Neural progenitor cell (in vitro differentiated cells): ENCODE data around the gene DOK5. TPM values are rescaled to one million over a fixed set of nuclear protein-coding genes. Genes with fewer than 3 reads are reported as not detected.

ENCODE experiments used
- DNase-seq: peaks from one replicate; pipeline ENCODE4 v3.0.0-alpha.2; 2016; ENCODE audit warnings: low spot score
- H2AFZ ChIP-seq: fragments of 200-600 bp; sonication (generic); replicated peaks from 2 replicates; pipeline ENCODE4 v1.6.1; 2016; ENCODE audit warnings: antibody characterized with exemption
- H3F3A ChIP-seq: fragments of 200-600 bp; sonication (generic); 2 replicates; pipeline ENCODE4 v1.6.1; 2016; ENCODE audit warnings: antibody characterized with exemption, low read depth
- H3K27ac ChIP-seq: fragments of 200-600 bp; sonication (generic); 2 replicates; pipeline ENCODE4 v1.5.1; 2016; ENCODE audit warnings: mild to moderate bottlenecking
- H3K27me3 ChIP-seq: fragments of 200-600 bp; sonication (generic); 2 replicates; pipeline ENCODE4 v1.6.1; 2016; ENCODE audit warnings: mild to moderate bottlenecking, moderate library complexity
- H3K36me3 ChIP-seq: fragments of 200-600 bp; sonication (generic); 2 replicates; pipeline ENCODE4 v1.5.1; 2016
- H3K4me1 ChIP-seq: fragments of 200-600 bp; sonication (generic); 2 replicates; pipeline ENCODE4 v1.6.1; 2016; ENCODE audit warnings: mixed run types
- H3K4me2 ChIP-seq: fragments of 200-600 bp; sonication (generic); 2 replicates; pipeline ENCODE4 v1.6.1; 2016
- H3K4me3 ChIP-seq: fragments of 200-600 bp; sonication (generic); 2 replicates; pipeline ENCODE4 v1.5.1; 2016
- H3K79me2 ChIP-seq: fragments of 200-600 bp; sonication (generic); 2 replicates; pipeline ENCODE4 v1.6.1; 2016; ENCODE audit warnings: low read depth
- H3K9ac ChIP-seq: fragments of 200-600 bp; sonication (generic); 2 replicates; pipeline ENCODE4 v1.6.1; 2016
- H3K9me3 ChIP-seq: fragments of 200-600 bp; sonication (generic); 2 replicates; pipeline ENCODE4 v1.5.1; 2016; ENCODE audit warnings: low read depth
- H4K20me1 ChIP-seq: fragments of 200-600 bp; sonication (generic); 2 replicates; pipeline ENCODE4 v1.6.1; 2016; ENCODE audit warnings: low read depth
- H3K27ac Mint-ChIP-seq: 3 replicates; pipeline ENCODE4 v1.8.0; 2021; ENCODE audit warnings: mixed read lengths
- H3K27me3 Mint-ChIP-seq: 2 replicates; pipeline ENCODE4 v1.8.0; 2022; ENCODE audit warnings: low read depth, mild to moderate bottlenecking, inconsistent platforms, moderate library complexity, mixed read lengths; ENCODE audit not compliant: insufficient read depth
- H3K36me3 Mint-ChIP-seq: 3 replicates; pipeline ENCODE4 v1.8.0; 2021; ENCODE audit warnings: mixed read lengths
- H3K4me1 Mint-ChIP-seq: 3 replicates; pipeline ENCODE4 v1.8.0; 2021; ENCODE audit warnings: mixed read lengths
- H3K4me3 Mint-ChIP-seq: 3 replicates; pipeline ENCODE4 v1.8.0; 2021; ENCODE audit warnings: mild to moderate bottlenecking, moderate library complexity, mixed read lengths
- H3K9me3 Mint-ChIP-seq: 3 replicates; pipeline ENCODE4 v1.8.0; 2020; ENCODE audit warnings: mixed read lengths
- CTCF ChIP-seq: fragments of 200-600 bp; sonication (generic); IDR thresholded peaks from 2 replicates; pipeline ENCODE4 v1.5.1; 2017; ENCODE audit warnings: antibody characterized with exemption, mild to moderate bottlenecking
- EZH2 ChIP-seq: fragments of 200-600 bp; sonication (generic); IDR thresholded peaks from 2 replicates; pipeline ENCODE4 v1.6.1; 2017; ENCODE audit warnings: antibody characterized with exemption, mild to moderate bottlenecking, moderate library complexity
- EZH2phosphoT487 ChIP-seq: fragments of 200-600 bp; sonication (generic); IDR thresholded peaks from 2 replicates; pipeline ENCODE4 v1.6.1; 2017; ENCODE audit warnings: antibody characterized with exemption
- total RNA-seq: library from RNA; depleted of rRNA; stranded (reverse); fragments of >200 nt; gene quantifications from 2 replicates; pipeline ENCODE4 v1.2.3, GENCODE V29; 2015; ENCODE audit warnings: low replicate concordance

Gene DOK5
- total RNA-seq, 1 donor from 2014 or later: 3.1 TPM

GRCh38 chr20:54548849-54549248, 73.5 kb downstream of the DOK5 start:
- Histone ChIP-seq H3K4me2 (no peak overlapping the region), H2AFZ (no peak overlapping the region), H3K9me3 (no peaks in the 10 kb centered on the region), H3K4me1 (no peaks in the 10 kb centered on the region), H4K20me1 (no peaks in the 10 kb centered on the region), H3F3A (no peaks in the 10 kb centered on the region), H3K79me2 (no peaks in the 10 kb centered on the region), H3K27ac (no peak overlapping the region), H3K4me3 (no peak overlapping the region), H3K9ac (no peak overlapping the region), H3K36me3 (no peaks in the 10 kb centered on the region), H3K27me3 (no peaks in the 10 kb centered on the region)
- Mint-ChIP-seq H3K36me3 (peaks cover 16% of the 10 kb centered on the region), H3K4me3 (no peak overlapping the region), H3K9me3 (peaks cover 10% of the 10 kb centered on the region), H3K27me3 (no peaks in the 10 kb centered on the region), H3K4me1 (peaks cover 14% of the 10 kb centered on the region), H3K27ac (no peak overlapping the region)
- no peak for TF ChIP-seq EZH2
- no peak for DNase-seq

- Histone ChIP-seq H3K9ac (no peak overlapping the region), H3K79me2 (no peaks in the 10 kb centered on the region), H3K36me3 (no peaks in the 10 kb centered on the region), H3K4me1 (no peaks in the 10 kb centered on the region), H3K4me2 (no peak overlapping the region), H2AFZ (no peak overlapping the region), H3K27ac (no peak overlapping the region), H4K20me1 (no peaks in the 10 kb centered on the region), H3F3A (no peaks in the 10 kb centered on the region), H3K4me3 (no peak overlapping the region), H3K27me3 (no peaks in the 10 kb centered on the region), H3K9me3 (no peaks in the 10 kb centered on the region)
- Mint-ChIP-seq H3K9me3 (peaks cover 4% of the 10 kb centered on the region), H3K4me3 (no peak overlapping the region), H3K4me1 (peaks cover 14% of the 10 kb centered on the region), H3K27me3 (no peaks in the 10 kb centered on the region), H3K27ac (no peak overlapping the region), H3K36me3 (peaks cover 15% of the 10 kb centered on the region)
- TF ChIP-seq EZH2 (no peak), EZH2phosphoT487 (no peak), CTCF (no peak)
- no peak for DNase-seq
Measured at GRCh38 chr20:54549658-54550326, 74.4 kb downstream of the DOK5 start.

DNA sequence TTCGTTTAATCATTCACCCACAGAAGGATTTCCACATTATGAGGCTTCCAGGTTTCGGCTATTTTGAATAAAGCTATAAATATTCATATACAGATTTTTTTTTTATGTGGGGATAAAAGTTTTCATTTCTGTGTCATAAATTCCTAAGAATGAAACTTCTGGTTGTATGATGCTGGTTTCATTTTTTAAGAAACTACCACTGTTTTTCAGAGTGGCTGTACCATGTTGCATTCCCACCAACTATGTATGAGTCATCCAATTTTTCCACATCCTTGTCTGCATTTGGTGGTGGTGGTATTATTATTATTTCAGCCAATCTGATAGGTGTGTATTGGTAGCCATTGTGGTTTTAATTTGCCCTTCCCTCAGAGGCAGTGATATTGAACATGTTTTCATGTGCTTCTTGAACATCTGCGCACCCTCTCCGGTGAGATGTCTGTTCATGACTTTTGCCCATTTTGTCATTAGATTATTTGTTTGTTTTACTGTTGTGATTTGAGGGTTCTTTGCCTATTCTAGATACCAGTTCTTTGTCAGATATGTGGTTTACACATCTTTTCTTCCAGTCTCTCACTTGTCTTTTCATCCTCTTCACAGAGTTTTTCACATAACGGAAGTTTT, 75.5 kb downstream of the DOK5 start:
- H3K4me3 ChIP-seq: no peak overlapping the region
- no peak overlapping the region for H2AFZ ChIP-seq
- no peak overlapping the region for H3K4me2 ChIP-seq
- Mint-ChIP-seq H3K9me3 (peaks cover 3% of the 10 kb centered on the region), H3K27ac (no peak overlapping the region), H3K27me3 (no peaks in the 10 kb centered on the region), H3K4me1 (peaks cover 8% of the 10 kb centered on the region), H3K36me3 (peaks cover 21% of the 10 kb centered on the region), H3K4me3 (no peak overlapping the region)
- no peak for DNase-seq
- TF ChIP-seq CTCF (no peak), EZH2phosphoT487 (no peak), EZH2 (no peak)
- H3K9ac ChIP-seq: no peak overlapping the region
- no peak overlapping the region for H3K27ac ChIP-seq
- no peaks in the 10 kb centered on the region for H3K36me3 ChIP-seq
- H3K27me3 ChIP-seq: no peaks in the 10 kb centered on the region
- H4K20me1 ChIP-seq: no peaks in the 10 kb centered on the region
- no peaks in the 10 kb centered on the region for H3K4me1 ChIP-seq
- H3K9me3 ChIP-seq: no peaks in the 10 kb centered on the region
- H3K79me2 ChIP-seq: no peaks in the 10 kb centered on the region
- H3F3A ChIP-seq: no peaks in the 10 kb centered on the region

DNA sequence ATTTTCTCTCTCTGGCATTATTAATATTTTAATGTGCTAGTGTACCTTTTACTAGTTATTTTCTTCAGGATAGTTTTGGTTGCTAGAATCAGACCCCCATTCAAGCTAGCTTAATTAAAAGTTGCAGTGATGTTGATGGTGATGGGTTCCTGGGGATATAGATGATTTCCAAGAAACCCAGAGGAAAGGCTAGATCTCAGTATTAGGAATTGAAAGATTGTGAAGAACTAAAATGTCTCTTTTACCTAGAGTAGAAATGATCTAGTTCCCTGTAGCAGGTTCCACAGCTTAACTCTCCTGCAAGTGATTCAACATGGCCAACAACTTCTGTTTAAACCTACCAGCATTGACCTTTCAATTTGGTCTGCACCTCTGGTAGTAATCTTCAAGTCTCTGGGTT, 78.6 kb downstream of the DOK5 start:
- H3K79me2 ChIP-seq: no peaks in the 10 kb centered on the region
- H3K36me3 ChIP-seq: no peaks in the 10 kb centered on the region
- H3K27me3 ChIP-seq: no peaks in the 10 kb centered on the region
- TF ChIP-seq EZH2phosphoT487: no peak
- TF ChIP-seq CTCF: no peak
- TF ChIP-seq EZH2: no peak
- no peak overlapping the region for H2AFZ ChIP-seq
- peaks cover 38% of the 10 kb centered on the region for H3K36me3 Mint-ChIP-seq
- no peak overlapping the region for H3K4me3 ChIP-seq
- no peak overlapping the region for H3K4me3 Mint-ChIP-seq
- no peak overlapping the region for H3K27ac Mint-ChIP-seq
- no peaks in the 10 kb centered on the region for H3K27me3 Mint-ChIP-seq
- H4K20me1 ChIP-seq: no peaks in the 10 kb centered on the region
- peaks cover 2% of the 10 kb centered on the region for H3K9me3 Mint-ChIP-seq
- no peaks in the 10 kb centered on the region for H3F3A ChIP-seq
- no peaks in the 10 kb centered on the region for H3K4me1 ChIP-seq
- no peak for DNase-seq
- H3K4me1 Mint-ChIP-seq: no peaks in the 10 kb centered on the region
- no peak overlapping the region for H3K27ac ChIP-seq
- H3K4me2 ChIP-seq: no peak overlapping the region
- no peaks in the 10 kb centered on the region for H3K9me3 ChIP-seq
- no peak overlapping the region for H3K9ac ChIP-seq
